ENCODE data around the gene DENND1C.

The DENND1C gene

GRCh38 chr19:6424195-6424938 is 57.2 kb downstream of the DENND1C start, which contains the start of gene KHSRP:
KHSRP (minus strand) TSS chr19:6424811; CDS start chr19:6424701, 110 bp downstream.
- no peak for DNase-seq (ENCODE audit: low read depth)

GRCh38 chr19:6423499-6424194 is 57.9 kb downstream of the DENND1C start:
- DNase-seq (ENCODE audit: low read depth): no peak

- DNase-seq (ENCODE audit: low read depth): no peak
Observed at GRCh38 chr19:6421075-6422014, 60.2 kb downstream of the DENND1C start.

- DNase-seq (ENCODE audit: low read depth): no peak
Observed at GRCh38 chr19:6418562-6418932, 63.0 kb downstream of the DENND1C start.

- no peak for DNase-seq (ENCODE audit: low read depth)
Observed at GRCh38 chr19:6417713-6418561, 63.6 kb downstream of the DENND1C start.

Data from CMK (cell line).